Loucy (cell line): ENCODE measurements around the gene C1orf122.

Experiments
- CTCF ChIP-seq: fragments of 200-600 bp; sonication (generic); conservative IDR thresholded peaks from 2 replicates; pipeline ENCODE4 v1.5.1; 2014; ENCODE audit warnings: mild to moderate bottlenecking, antibody characterized with exemption, low read length
- EZH2phosphoT487 ChIP-seq: fragments of 200-600 bp; IDR thresholded peaks from 2 replicates; pipeline ENCODE4 v1.6.1; 2018; ENCODE audit warnings: antibody characterized with exemption, mild to moderate bottlenecking, moderate library complexity, borderline replicate concordance

- TF ChIP-seq CTCF (no peak), EZH2phosphoT487 (no peak)
These were observed 12.1 kb upstream of the C1orf122 start for GRCh38 chr1:37795340-37796125.
